Neuron (in vitro differentiated cells): ENCODE results near the gene DISC1.
"Not testable (repeated sequence)": the region's sequence is repeated elsewhere in the genome, so short reads cannot be mapped to it uniquely, and the experiment has no call there.

Experiments used
- H2AFZ ChIP-seq: one replicate; pipeline ENCODE4 v1.6.1; 2013; ENCODE audit warnings: low read depth, mild to moderate bottlenecking, inconsistent platforms, low read length, moderate library complexity
- H3K27me3 ChIP-seq: one replicate; pipeline ENCODE4 v1.6.1; 2013; ENCODE audit warnings: low read length; ENCODE audit not compliant: insufficient read depth
- H3K36me3 ChIP-seq: one replicate; pipeline ENCODE4 v1.6.1; 2013; ENCODE audit warnings: low read length; ENCODE audit not compliant: insufficient read depth
- H3K4me1 ChIP-seq: one replicate; pipeline ENCODE4 v1.6.1; 2013; ENCODE audit warnings: low read length; ENCODE audit not compliant: insufficient read depth
- H3K4me3 ChIP-seq: 2 replicates; pipeline ENCODE4 v1.5.1; 2013; ENCODE audit warnings: mild to moderate bottlenecking, low read length, moderate library complexity
- H3K9me3 ChIP-seq: one replicate; pipeline ENCODE4 v1.6.1; 2013; ENCODE audit warnings: low read length

DISC1 gene

GRCh38 chr1:231626535-231626950 is at the start of gene DISC1:
Gene DISC1 (plus strand): TSS chr1:231626790. CDS start chr1:231626868, 78 bp downstream.
- H3K4me1 ChIP-seq: no peaks in the 10 kb centered on the region
- H3K36me3 ChIP-seq: no peaks in the 10 kb centered on the region
- H3K27me3 ChIP-seq: no peaks in the 10 kb centered on the region
- peak within 1 kb of the TSS; percentile 95 for H2AFZ ChIP-seq
- peak within 1 kb of the TSS; percentile 87 for H3K4me3 ChIP-seq
- H3K9me3 ChIP-seq: no peaks in the 10 kb centered on the region

GRCh38 chr1:231576804-231577718 is 49.5 kb upstream of the DISC1 start:
- Histone ChIP-seq H3K4me1 (peaks cover 3% of the 10 kb centered on the region), H3K27me3 (no peaks in the 10 kb centered on the region), H2AFZ (no peak overlapping the region), H3K4me3 (no peak overlapping the region), H3K9me3 (no peaks in the 10 kb centered on the region), H3K36me3 (no peaks in the 10 kb centered on the region)

GRCh38 chr1:231580874-231581273 is 45.7 kb upstream of the DISC1 start:
- Histone ChIP-seq H3K27me3 (no peaks in the 10 kb centered on the region), H2AFZ (no peak overlapping the region), H3K36me3 (no peaks in the 10 kb centered on the region), H3K9me3 (no peaks in the 10 kb centered on the region), H3K4me3 (no peak overlapping the region), H3K4me1 (peaks cover 4% of the 10 kb centered on the region)

GRCh38 chr1:231581859-231582258 is 44.7 kb upstream of the DISC1 start:
- H3K36me3 ChIP-seq: no peaks in the 10 kb centered on the region
- no peaks in the 10 kb centered on the region for H3K27me3 ChIP-seq
- peaks cover 4% of the 10 kb centered on the region for H3K4me1 ChIP-seq
- no peak overlapping the region for H3K4me3 ChIP-seq
- H2AFZ ChIP-seq: no peak overlapping the region
- no peaks in the 10 kb centered on the region for H3K9me3 ChIP-seq

- H3K9me3 ChIP-seq: no peaks in the 10 kb centered on the region
- H3K36me3 ChIP-seq: no peaks in the 10 kb centered on the region
- no peaks in the 10 kb centered on the region for H3K27me3 ChIP-seq
- no peak overlapping the region for H3K4me3 ChIP-seq
- H2AFZ ChIP-seq: no peak overlapping the region
- peaks cover 4% of the 10 kb centered on the region for H3K4me1 ChIP-seq
These were observed 43.2 kb upstream of the DISC1 start for GRCh38 chr1:231583376-231583775.

- Histone ChIP-seq H3K4me1 (peaks cover 4% of the 10 kb centered on the region), H3K36me3 (no peaks in the 10 kb centered on the region)
These were observed 42.5 kb upstream of the DISC1 start for GRCh38 chr1:231584117-231584516.

GRCh38 chr1:231584921-231585320 is 41.7 kb upstream of the DISC1 start:
- H3K4me3 ChIP-seq: no peak overlapping the region
- no peaks in the 10 kb centered on the region for H3K36me3 ChIP-seq
- H3K4me1 ChIP-seq: peaks cover 4% of the 10 kb centered on the region
- H3K9me3 ChIP-seq: no peaks in the 10 kb centered on the region
- H3K27me3 ChIP-seq: no peaks in the 10 kb centered on the region
- no peak overlapping the region for H2AFZ ChIP-seq

More at GRCh38 chr1:231584117-231584516, 42.5 kb upstream of the DISC1 start:
- Histone ChIP-seq H2AFZ (no peak overlapping the region), H3K27me3 (no peaks in the 10 kb centered on the region), H3K4me3 (no peak overlapping the region), H3K9me3 (no peaks in the 10 kb centered on the region)

- no peaks in the 10 kb centered on the region for H3K9me3 ChIP-seq
- H3K4me3 ChIP-seq: no peak overlapping the region
- no peaks in the 10 kb centered on the region for H3K27me3 ChIP-seq
- H2AFZ ChIP-seq: no peak overlapping the region
- no peaks in the 10 kb centered on the region for H3K36me3 ChIP-seq
- H3K4me1 ChIP-seq: no peaks in the 10 kb centered on the region
These were observed 36.0 kb upstream of the DISC1 start for GRCh38 chr1:231590453-231591198.

GRCh38 chr1:231591466-231591865 is 35.1 kb upstream of the DISC1 start:
- Histone ChIP-seq H3K4me3 (no peak overlapping the region), H3K9me3 (no peaks in the 10 kb centered on the region), H3K4me1 (no peaks in the 10 kb centered on the region), H3K36me3 (no peaks in the 10 kb centered on the region), H2AFZ (no peak overlapping the region), H3K27me3 (no peaks in the 10 kb centered on the region)

GRCh38 chr1:231592809-231593208 is 33.8 kb upstream of the DISC1 start:
- Histone ChIP-seq H3K4me3 (no peak overlapping the region), H2AFZ (no peak overlapping the region), H3K36me3 (no peaks in the 10 kb centered on the region), H3K4me1 (no peaks in the 10 kb centered on the region), H3K9me3 (no peaks in the 10 kb centered on the region), H3K27me3 (no peaks in the 10 kb centered on the region)

- H3K9me3 ChIP-seq, H2AFZ ChIP-seq, H3K4me1 ChIP-seq, H3K27me3 ChIP-seq, H3K4me3 ChIP-seq, H3K36me3 ChIP-seq: not testable (repeated sequence)
These were observed 33.3 kb upstream of the DISC1 start for GRCh38 chr1:231593264-231593663.

GRCh38 chr1:231594123-231594522 is 32.5 kb upstream of the DISC1 start:
- H3K9me3 ChIP-seq: no peaks in the 10 kb centered on the region
- H3K4me3 ChIP-seq: no peak overlapping the region
- no peaks in the 10 kb centered on the region for H3K4me1 ChIP-seq
- no peaks in the 10 kb centered on the region for H3K27me3 ChIP-seq
- no peaks in the 10 kb centered on the region for H3K36me3 ChIP-seq
- no peak overlapping the region for H2AFZ ChIP-seq

GRCh38 chr1:231594749-231595148 is 31.8 kb upstream of the DISC1 start:
- H3K36me3 ChIP-seq: no peaks in the 10 kb centered on the region

More at GRCh38 chr1:231594749-231595148, 31.8 kb upstream of the DISC1 start:
- Histone ChIP-seq H3K27me3 (no peaks in the 10 kb centered on the region), H2AFZ (no peak overlapping the region), H3K9me3 (no peaks in the 10 kb centered on the region), H3K4me3 (no peak overlapping the region), H3K4me1 (no peaks in the 10 kb centered on the region)
